GM23338 (cell line): ENCODE measurements around the gene UBXN7. TPM values are rescaled to one million over a fixed set of nuclear protein-coding genes. Genes with fewer than 3 reads are reported as not detected.

Experiments
- EZH2 ChIP-seq: fragments of 200-600 bp; sonication (generic); IDR thresholded peaks from one replicate; pipeline ENCODE4 v1.8.0; 2017; ENCODE audit warnings: antibody characterized with exemption, mild to moderate bottlenecking, low read depth; ENCODE audit not compliant: unreplicated experiment
- EZH2phosphoT487 ChIP-seq: fragments of 200-600 bp; sonication (generic); IDR thresholded peaks from one replicate; pipeline ENCODE4 v1.8.1; 2018; ENCODE audit warnings: antibody characterized with exemption; ENCODE audit not compliant: unreplicated experiment
- JUNB ChIP-seq: IDR thresholded peaks from one replicate; pipeline ENCODE4 v1.6.1; 2016; ENCODE audit warnings: antibody characterized with exemption; ENCODE audit not compliant: unreplicated experiment
- NANOG ChIP-seq: IDR thresholded peaks from 2 replicates; pipeline ENCODE4 v1.6.1; 2016; ENCODE audit warnings: antibody characterized with exemption, borderline replicate concordance
- POLR2AphosphoS5 ChIP-seq: IDR thresholded peaks from 2 replicates; pipeline ENCODE4 v1.6.1; 2016; ENCODE audit warnings: antibody characterized with exemption, low read depth
- ZNF114 ChIP-seq: fragments of 250-450 bp; sonication (Bioruptor Pico); IDR thresholded peaks from 2 replicates; pipeline ENCODE4 v1.5.0; 2020; ENCODE audit warnings: mild to moderate bottlenecking, moderate library complexity
- ZNF331 ChIP-seq: fragments of 250-450 bp; sonication (Bioruptor Pico); IDR thresholded peaks from 2 replicates; pipeline ENCODE4 v1.5.0; 2020; ENCODE audit warnings: low read depth, mild to moderate bottlenecking, moderate library complexity
- ZNF462 ChIP-seq: fragments of 250-450 bp; sonication (Bioruptor Pico); IDR thresholded peaks from 2 replicates; pipeline ENCODE4 v1.5.0; 2020; ENCODE audit warnings: mild to moderate bottlenecking, moderate library complexity
- polyA plus RNA-seq: library from polyadenylated mRNA; unstranded; fragments of >200 nt; fragmentation: Nextera tagmentation; extraction: Ambion mirVana; gene quantifications from 2 replicates; pipeline ENCODE4 v1.2.1, GENCODE V29; 2016
- total RNA-seq: library from RNA; depleted of rRNA; stranded (reverse); fragments of >200 nt; shearing (Covaris generic); gene quantifications from 2 replicates; pipeline ENCODE4 v1.2.3, GENCODE V29; 2014
- TF ChIP-seq, protein P1 (sequence below), 2 experiments: fragments of 200-600 bp in 1 of 2; sonication (generic) in 1 of 2; conservative IDR thresholded peaks; 2 replicates each; pipeline versions ENCODE4 v1.5.1 to v1.6.1; 2016 to 2017; ENCODE audit warnings: antibody characterized with exemption in 2 of 2, low read depth in 2 of 2, mild to moderate bottlenecking in 2 of 2, moderate library complexity in 1 of 2

UBXN7 gene
- total and polyA plus RNA-seq, 2 experiments from 2014 or later, result 37.9 to 46.2 TPM

DNA sequence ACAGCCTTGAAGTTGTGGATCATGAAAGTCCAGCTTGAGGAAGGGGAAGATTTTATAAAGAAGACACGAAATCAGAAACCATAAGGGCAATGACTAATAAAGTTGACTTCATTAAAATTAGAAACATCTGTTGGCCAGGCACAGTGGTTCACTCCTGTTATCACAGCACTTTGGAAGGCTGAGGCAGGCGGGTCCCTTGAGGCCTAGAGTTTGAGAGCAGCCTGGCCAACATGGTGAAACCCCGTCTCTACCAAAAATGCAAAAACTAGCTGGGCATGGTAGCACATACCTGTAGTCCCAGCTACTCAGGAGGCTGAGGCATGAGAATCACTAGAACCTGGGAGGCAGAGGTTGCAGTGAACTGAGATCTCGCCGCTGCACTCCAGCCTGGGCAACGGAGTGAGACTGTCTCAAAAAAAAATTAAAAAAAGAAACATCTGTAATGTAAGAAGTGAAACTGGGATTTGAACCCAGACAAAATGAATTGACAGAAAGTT lies 7.9 kb upstream of the UBXN7 start (continued):
- TF ChIP-seq ZNF462, result no peak
- TF ChIP-seq, protein P1, sequence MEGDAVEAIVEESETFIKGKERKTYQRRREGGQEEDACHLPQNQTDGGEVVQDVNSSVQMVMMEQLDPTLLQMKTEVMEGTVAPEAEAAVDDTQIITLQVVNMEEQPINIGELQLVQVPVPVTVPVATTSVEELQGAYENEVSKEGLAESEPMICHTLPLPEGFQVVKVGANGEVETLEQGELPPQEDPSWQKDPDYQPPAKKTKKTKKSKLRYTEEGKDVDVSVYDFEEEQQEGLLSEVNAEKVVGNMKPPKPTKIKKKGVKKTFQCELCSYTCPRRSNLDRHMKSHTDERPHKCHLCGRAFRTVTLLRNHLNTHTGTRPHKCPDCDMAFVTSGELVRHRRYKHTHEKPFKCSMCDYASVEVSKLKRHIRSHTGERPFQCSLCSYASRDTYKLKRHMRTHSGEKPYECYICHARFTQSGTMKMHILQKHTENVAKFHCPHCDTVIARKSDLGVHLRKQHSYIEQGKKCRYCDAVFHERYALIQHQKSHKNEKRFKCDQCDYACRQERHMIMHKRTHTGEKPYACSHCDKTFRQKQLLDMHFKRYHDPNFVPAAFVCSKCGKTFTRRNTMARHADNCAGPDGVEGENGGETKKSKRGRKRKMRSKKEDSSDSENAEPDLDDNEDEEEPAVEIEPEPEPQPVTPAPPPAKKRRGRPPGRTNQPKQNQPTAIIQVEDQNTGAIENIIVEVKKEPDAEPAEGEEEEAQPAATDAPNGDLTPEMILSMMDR (conservative IDR thresholded peaks at IDR 0.05; ENCODE audit: low read depth in 2 of 2), result no peak
- no peak for TF ChIP-seq EZH2phosphoT487
- no peak for TF ChIP-seq EZH2
- no peak for TF ChIP-seq NANOG
- TF ChIP-seq ZNF114 (CRISPR knock-in tag), result no peak
- TF ChIP-seq ZNF331 (CRISPR knock-in tag), result no peak
- no peak for TF ChIP-seq JUNB
- no peak for TF ChIP-seq POLR2AphosphoS5
